Measurements from ENCODE around the gene POLD2.
A peak's percentile ranks its signal among the peaks of the same experiment; 100 is the strongest.
"Not testable (repeated sequence)": the region's sequence is repeated elsewhere in the genome, so short reads cannot be mapped to it uniquely, and the experiment has no call there.

POLD2 gene

DNA sequence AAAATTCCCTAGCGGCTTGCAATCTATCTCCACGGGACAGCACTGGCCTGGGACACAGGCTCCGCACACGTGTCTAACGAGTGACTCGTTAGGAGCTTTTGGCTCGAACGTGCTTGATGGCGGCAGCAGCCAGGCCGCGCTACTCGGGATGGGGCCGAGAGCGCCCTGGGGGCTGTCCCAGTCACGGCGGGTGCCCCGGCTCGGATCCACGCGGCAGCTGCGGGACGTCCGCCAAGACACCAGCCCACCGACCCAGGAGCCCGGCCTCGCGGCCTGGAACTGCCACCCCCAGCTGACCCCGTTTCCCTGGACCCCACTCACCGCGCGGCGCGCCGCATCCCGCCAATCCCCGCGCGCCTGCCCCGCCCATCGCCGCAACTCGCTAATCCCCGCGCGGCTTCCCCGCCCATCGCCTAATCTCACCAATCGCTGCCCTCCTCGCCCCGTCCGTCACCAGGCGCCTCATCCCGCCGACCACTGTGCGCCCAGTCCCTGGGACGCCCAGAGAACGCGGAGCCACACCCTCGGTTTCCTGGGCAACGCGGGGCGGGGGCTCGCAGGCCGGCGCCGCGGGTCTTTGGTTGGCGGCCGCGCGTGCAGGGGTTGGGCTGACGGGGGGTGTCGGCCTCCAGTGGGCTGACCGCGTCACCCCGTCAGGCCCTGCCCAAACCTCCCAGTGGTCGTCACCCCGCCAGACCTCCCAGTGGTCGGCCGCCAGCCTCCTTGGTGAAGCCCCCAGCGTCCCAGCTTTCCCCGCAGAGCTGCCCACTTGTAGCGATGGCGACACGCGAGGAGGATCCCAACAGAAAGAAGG, at the start of gene POLD2:
Gene POLD2 (minus strand): TSS at position 359 of the 814 bp plus-strand sequence. CDS start 1,495 bp downstream, outside the sequence.
- Histone ChIP-seq H3K9me3 (ENCODE audit: low read length) (no peaks in the 10 kb centered on the region), H3K4me1 (ENCODE audit: insufficient read depth, low read length) (peaks cover 9% of the 10 kb centered on the region), H3K36me3 (ENCODE audit: insufficient read depth, low read length) (peaks cover 23% of the 10 kb centered on the region), H3K4me3 (ENCODE audit: low read length) (peak within 1 kb of the TSS; percentile 97), H2AFZ (ENCODE audit: low read depth, low read length) (peak within 1 kb of the TSS; percentile 60), H3K27me3 (ENCODE audit: insufficient read depth, low read length) (peaks cover 4% of the 10 kb centered on the region)

DNA sequence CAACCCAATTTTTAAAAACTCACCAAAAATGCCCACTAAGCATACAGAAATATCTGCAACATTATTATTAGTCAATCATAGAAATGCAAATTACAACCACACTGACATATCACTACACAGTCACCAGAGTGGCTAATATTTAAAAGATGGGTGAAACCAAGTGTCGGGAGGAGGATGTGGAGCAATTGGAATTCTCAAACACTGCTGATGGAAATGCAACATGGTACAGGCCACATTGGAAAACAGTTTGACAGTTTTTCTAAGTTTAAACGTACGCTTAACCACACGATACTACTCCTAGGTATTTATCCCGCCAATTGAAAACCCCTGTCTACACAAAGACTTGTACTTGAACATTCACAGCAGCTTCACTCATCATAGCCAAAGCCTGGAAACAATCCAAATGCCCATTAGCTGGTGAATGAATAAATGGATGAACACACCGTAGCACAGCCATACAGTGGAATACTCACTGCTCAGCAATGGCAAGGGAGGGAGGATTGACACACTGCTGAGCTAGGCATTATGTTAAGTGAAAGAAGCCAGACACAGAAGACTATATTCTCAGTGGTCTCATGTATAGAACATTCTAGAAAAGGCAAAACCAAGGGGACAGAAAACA, 49.6 kb upstream of the POLD2 start:
- H3K4me1 ChIP-seq (ENCODE audit: insufficient read depth, low read length) = peaks cover 2% of the 10 kb centered on the region
- H3K4me3 ChIP-seq (ENCODE audit: low read length) = no peak overlapping the region
- peaks cover 4% of the 10 kb centered on the region for H3K27me3 ChIP-seq (ENCODE audit: insufficient read depth, low read length)
- no peak overlapping the region for H2AFZ ChIP-seq (ENCODE audit: low read depth, low read length)
- H3K9me3 ChIP-seq (ENCODE audit: low read length) = no peaks in the 10 kb centered on the region
- no peaks in the 10 kb centered on the region for H3K36me3 ChIP-seq (ENCODE audit: insufficient read depth, low read length)

DNA sequence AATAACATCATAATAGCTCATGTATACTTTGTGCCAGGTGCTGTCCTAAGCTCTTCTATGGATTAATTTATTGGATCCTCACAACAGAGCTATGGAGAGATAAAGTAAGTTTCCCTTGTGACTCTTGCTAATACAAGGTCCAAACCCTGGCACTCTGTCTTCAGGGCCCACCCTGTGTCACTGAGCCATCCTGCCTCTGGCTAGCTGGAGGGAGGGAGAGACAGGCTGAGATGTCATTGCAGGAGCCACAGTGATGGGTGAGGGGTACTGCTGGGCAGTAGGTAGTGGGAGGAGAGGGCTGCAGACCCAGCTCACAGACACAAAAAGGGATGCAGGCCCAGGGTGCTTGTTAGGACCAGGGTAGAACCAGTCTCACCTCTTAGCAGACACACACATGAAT, 49.0 kb upstream of the POLD2 start:
- no peaks in the 10 kb centered on the region for H3K9me3 ChIP-seq (ENCODE audit: low read length)
- no peaks in the 10 kb centered on the region for H3K36me3 ChIP-seq (ENCODE audit: insufficient read depth, low read length)
- H3K4me3 ChIP-seq (ENCODE audit: low read length) = no peak overlapping the region
- H2AFZ ChIP-seq (ENCODE audit: low read depth, low read length) = no peak overlapping the region
- H3K27me3 ChIP-seq (ENCODE audit: insufficient read depth, low read length) = peaks cover 4% of the 10 kb centered on the region
- H3K4me1 ChIP-seq (ENCODE audit: insufficient read depth, low read length) = no peaks in the 10 kb centered on the region

DNA sequence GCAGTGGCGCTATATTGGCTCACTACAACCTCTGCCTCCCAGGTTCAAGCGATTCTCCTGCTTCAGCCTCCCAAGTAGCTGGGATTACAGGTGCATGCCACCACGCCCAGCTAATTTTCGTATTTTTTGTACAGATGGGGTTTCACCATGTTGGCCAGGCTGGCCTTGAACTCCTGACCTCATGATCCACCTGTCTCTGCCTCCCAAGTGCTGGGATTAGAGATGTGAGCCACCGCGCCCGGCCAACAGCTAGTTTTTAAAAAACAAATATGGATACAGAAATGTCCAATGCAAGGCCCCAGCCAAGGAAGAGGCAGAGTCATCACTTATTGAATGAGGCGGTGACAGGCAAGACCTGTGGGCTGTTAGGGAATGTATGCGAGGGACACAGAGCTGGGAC, 48.6 kb upstream of the POLD2 start:
- not testable (repeated sequence) for H3K27me3 ChIP-seq (ENCODE audit: insufficient read depth, low read length); H3K4me1 ChIP-seq (ENCODE audit: insufficient read depth, low read length); H3K4me3 ChIP-seq (ENCODE audit: low read length); H3K36me3 ChIP-seq (ENCODE audit: insufficient read depth, low read length); H3K9me3 ChIP-seq (ENCODE audit: low read length); H2AFZ ChIP-seq (ENCODE audit: low read depth, low read length)

DNA sequence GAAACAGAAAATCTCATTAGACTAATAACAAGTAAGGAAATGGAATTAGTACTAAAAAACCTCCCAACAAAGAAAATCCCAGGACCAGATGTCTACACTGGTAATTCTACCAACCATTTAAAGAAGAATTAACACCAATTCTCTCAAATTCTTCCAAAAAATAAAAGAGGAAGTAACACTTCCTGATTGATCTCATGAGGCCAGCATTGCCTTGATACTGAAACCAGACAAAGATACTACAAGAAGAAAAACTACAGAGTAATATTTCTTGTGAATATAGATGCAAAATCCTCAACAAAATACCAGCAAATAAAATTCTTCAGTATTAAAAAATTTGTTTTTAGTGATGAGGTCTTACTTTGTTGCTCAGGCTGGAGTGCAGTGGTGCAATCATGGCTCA, 44.6 kb upstream of the POLD2 start:
- no peak overlapping the region for H3K4me3 ChIP-seq (ENCODE audit: low read length)
- peaks cover 3% of the 10 kb centered on the region for H3K27me3 ChIP-seq (ENCODE audit: insufficient read depth, low read length)
- H3K9me3 ChIP-seq (ENCODE audit: low read length) = no peaks in the 10 kb centered on the region
- no peaks in the 10 kb centered on the region for H3K36me3 ChIP-seq (ENCODE audit: insufficient read depth, low read length)
- no peak overlapping the region for H2AFZ ChIP-seq (ENCODE audit: low read depth, low read length)
- peaks cover 3% of the 10 kb centered on the region for H3K4me1 ChIP-seq (ENCODE audit: insufficient read depth, low read length)

DNA sequence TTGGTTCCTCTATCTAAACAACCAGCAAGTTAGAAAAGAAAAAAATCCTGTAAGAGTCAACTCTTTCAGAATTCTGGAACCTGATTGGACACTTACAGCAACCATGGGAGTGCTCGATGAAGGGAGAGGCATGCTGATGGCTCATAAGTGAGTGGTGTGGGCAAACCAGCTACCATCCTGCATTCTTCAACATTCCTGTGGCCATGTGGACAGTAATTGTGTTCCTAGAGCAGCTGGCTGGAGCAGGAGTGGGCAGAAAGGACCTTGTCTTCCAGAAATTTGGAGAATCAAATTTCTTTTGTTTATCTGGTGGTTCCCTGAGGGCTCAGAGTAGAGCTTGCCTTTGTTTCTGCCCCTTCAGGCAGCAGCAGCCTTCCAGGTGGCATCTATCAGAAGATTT, 40.2 kb upstream of the POLD2 start:
- Histone ChIP-seq H3K27me3 (ENCODE audit: insufficient read depth, low read length) (peaks cover 3% of the 10 kb centered on the region), H2AFZ (ENCODE audit: low read depth, low read length) (no peak overlapping the region), H3K4me1 (ENCODE audit: insufficient read depth, low read length) (peaks cover 3% of the 10 kb centered on the region), H3K36me3 (ENCODE audit: insufficient read depth, low read length) (no peaks in the 10 kb centered on the region), H3K9me3 (ENCODE audit: low read length) (no peaks in the 10 kb centered on the region), H3K4me3 (ENCODE audit: low read length) (no peak overlapping the region)

DNA sequence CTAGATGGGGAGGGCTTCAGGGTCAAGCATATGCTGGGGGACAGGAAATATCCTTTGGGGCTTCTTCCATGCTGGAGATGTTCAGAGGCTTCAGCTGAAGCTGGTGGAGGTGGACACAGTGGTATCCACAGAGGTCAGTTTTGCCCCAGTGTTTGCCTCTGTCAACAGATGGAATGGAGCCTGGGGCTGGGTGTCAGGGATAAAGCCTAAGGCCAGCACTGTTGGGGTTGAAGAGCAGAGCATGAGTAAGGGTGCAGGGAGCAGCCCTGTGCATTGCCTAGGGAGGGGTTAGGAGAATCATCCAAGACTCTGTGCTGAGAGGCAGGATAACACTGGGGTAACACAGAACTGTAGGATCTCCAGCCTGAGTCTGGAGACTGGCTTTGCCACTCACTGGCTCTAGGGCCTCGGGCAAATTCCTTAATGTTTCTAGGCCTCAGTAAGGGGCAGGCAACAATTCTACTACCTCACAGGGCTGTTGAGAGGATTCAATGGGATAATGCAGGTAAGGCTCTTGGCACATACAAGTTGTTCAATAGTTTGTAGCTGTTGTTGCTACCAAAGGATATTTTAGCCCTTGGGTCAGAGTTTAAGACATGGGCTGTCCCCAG, 39.5 kb upstream of the POLD2 start:
- H3K36me3 ChIP-seq (ENCODE audit: insufficient read depth, low read length) = no peaks in the 10 kb centered on the region
- H3K4me3 ChIP-seq (ENCODE audit: low read length) = no peak overlapping the region
- no peak overlapping the region for H2AFZ ChIP-seq (ENCODE audit: low read depth, low read length)
- H3K27me3 ChIP-seq (ENCODE audit: insufficient read depth, low read length) = peaks cover 8% of the 10 kb centered on the region
- no peaks in the 10 kb centered on the region for H3K9me3 ChIP-seq (ENCODE audit: low read length)
- peaks cover 3% of the 10 kb centered on the region for H3K4me1 ChIP-seq (ENCODE audit: insufficient read depth, low read length)

DNA sequence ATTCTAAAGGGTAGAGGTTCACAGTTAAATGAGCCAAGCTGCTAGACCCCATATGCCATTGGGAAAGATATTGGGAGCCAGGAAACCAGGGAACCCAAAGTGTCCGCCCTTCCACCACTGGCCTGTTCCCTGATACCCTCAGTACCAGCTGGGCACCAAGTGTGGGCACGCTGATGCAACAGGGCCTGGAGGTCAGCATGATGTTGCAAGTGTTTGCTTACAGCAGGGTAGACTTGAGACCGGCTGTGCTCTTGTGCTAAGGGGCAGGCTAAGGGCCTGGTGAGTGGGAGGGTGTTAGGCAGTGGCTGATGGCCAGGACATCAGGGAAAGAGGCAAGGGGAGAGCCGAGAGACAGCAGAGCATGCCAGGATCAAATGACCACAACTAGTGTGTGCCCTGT, 38.8 kb upstream of the POLD2 start:
- H3K4me3 ChIP-seq (ENCODE audit: low read length) = no peak overlapping the region
- H3K9me3 ChIP-seq (ENCODE audit: low read length) = no peaks in the 10 kb centered on the region
- no peak overlapping the region for H2AFZ ChIP-seq (ENCODE audit: low read depth, low read length)

DNA sequence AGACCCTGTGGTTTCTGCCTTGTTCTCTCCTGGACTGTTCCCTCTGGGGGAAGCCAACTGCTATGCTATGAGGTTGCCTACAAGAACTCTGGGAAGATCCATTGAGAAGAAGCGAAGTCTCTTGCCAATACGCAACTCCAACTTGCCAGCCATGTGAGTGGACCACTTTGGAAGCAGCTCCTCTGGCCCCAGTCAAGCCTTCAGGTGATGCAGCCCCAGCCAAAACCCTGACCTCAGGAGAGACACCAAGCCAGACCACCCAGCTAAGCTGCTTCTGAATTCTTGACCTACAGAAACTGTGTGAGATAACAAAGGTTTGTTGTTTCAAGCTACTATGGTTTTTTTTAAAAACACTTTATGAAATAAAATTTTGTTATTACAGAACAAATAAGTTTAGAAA, 38.0 kb upstream of the POLD2 start:
- no peak overlapping the region for H3K4me3 ChIP-seq (ENCODE audit: low read length)
- H3K36me3 ChIP-seq (ENCODE audit: insufficient read depth, low read length) = no peaks in the 10 kb centered on the region
- H3K9me3 ChIP-seq (ENCODE audit: low read length) = no peaks in the 10 kb centered on the region
- H3K4me1 ChIP-seq (ENCODE audit: insufficient read depth, low read length) = peaks cover 3% of the 10 kb centered on the region
- peaks cover 23% of the 10 kb centered on the region for H3K27me3 ChIP-seq (ENCODE audit: insufficient read depth, low read length)
- H2AFZ ChIP-seq (ENCODE audit: low read depth, low read length) = no peak overlapping the region

More for the DNA sequence above, 38.8 kb upstream of the POLD2 start:
- no peaks in the 10 kb centered on the region for H3K36me3 ChIP-seq (ENCODE audit: insufficient read depth, low read length)
- peaks cover 3% of the 10 kb centered on the region for H3K4me1 ChIP-seq (ENCODE audit: insufficient read depth, low read length)
- H3K27me3 ChIP-seq (ENCODE audit: insufficient read depth, low read length) = peaks cover 15% of the 10 kb centered on the region

DNA sequence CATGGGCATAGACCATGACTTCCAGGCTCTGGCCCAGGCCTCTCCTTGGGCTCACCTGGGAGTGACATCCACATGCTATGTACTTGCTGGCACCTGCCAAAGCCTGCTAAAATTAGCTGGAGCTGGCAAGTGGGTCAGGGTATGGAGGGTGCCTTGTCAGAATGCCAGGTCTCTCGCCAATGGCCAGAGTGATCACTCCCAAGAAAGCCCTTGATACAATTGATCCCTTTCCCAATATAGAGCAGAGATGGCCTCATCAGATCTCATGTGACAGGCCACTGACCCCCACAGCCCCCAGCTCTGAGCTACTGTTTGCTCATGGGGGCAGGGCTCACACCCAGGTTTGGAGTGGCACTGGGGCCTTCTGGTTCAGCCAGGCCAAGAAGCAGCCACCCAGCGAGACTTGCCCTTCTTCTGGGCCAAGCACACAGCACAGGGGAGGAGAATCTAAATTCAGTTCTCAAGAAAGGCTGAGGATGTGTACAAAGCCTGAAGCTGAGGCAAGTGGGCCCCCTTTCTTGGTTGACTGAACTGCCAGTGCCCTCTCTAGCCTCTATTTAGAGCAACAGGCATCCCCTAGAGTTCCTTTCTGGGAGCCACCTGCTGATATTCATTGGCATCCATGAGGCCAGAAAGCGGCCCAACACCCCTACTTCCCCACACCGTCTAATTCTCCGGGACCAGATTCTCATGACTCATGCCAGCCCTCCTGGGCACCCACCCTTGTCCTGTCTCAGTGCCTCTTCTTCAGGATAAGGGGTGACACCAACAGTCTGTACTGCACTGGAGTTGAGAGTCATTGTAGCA, 36.7 kb upstream of the POLD2 start:
- Histone ChIP-seq H3K36me3 (ENCODE audit: insufficient read depth, low read length) (no peaks in the 10 kb centered on the region), H2AFZ (ENCODE audit: low read depth, low read length) (no peak overlapping the region), H3K27me3 (ENCODE audit: insufficient read depth, low read length) (peaks cover 32% of the 10 kb centered on the region), H3K9me3 (ENCODE audit: low read length) (no peaks in the 10 kb centered on the region), H3K4me1 (ENCODE audit: insufficient read depth, low read length) (peaks cover 3% of the 10 kb centered on the region), H3K4me3 (ENCODE audit: low read length) (no peak overlapping the region)

DNA sequence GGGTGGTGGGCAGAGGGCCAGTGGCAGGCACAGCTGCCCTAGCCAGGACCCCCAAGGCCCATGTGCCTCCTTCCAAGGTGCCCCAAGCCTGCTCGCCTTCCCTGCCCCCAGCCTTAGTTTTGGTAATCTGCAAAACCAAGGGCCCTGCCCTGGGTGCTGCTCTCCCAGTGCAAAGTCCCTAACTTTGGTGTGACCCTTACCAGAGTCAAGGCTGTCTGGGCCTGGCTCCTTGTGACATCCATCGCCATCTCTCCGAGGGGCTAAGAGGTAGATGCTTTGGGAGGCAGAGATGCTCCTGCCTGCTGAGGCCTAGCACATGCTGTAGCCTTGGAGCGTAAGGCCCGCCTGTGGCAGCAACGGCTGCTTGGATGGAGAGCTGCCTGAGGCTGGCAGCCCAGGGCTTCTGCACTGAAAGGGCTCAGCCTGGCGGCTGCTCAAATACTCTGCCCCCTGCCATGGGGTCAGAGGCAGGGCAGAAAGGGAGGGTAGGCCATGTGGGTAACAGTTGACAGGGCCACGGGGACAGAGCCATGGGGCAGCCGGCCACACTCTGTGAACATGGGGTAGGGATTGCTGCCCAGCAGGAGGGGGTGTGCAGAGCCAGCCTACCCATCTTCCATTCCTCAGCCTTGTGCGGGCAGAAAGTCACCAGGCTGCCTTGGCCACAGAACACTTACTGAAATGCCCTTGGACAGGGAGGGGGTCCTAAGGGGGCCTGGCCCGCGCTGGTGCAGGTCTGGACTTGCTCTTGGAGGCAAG, 35.7 kb upstream of the POLD2 start:
- H3K27me3 ChIP-seq (ENCODE audit: insufficient read depth, low read length) = peaks cover 41% of the 10 kb centered on the region

DNA sequence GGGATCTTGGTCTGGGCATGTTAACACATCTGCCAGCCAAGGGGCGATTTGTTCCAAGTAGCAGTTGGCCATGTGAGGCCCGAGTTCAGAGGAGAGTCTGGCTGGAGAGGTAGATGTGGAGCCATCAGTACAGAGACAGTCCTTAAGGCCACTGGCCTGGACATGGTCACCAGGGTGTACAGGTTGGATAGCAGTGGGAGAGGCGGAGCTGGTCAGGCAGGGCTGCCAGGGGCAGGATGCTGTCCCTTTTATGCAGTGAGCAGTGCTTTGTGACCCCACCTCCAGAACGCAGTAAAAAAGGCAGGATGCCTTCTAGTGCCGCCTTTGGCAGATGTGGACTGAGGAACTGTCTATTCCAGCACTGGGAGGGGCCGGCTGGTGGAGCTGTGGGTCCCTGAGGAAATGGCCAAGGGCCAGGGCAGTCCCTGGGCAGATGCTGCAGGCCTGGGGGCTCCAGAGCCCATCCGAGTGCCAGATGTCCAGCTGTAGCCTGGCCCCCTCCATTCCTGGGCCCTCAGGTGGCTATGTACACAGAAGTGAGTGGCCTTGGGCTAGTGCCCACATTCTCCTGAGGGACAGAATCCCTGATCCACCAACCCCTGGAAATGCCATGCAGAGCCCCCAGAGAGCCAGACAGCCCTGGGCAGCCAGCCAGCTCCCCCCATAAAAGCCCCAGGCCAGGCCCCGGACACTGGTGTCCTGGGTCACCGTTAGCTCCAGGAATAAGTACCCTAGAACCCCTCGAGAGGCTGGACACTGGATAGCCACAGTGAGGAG, 34.9 kb upstream of the POLD2 start:
- Histone ChIP-seq H2AFZ (ENCODE audit: low read depth, low read length) (no peak overlapping the region), H3K4me1 (ENCODE audit: insufficient read depth, low read length) (no peaks in the 10 kb centered on the region), H3K4me3 (ENCODE audit: low read length) (no peak overlapping the region), H3K36me3 (ENCODE audit: insufficient read depth, low read length) (no peaks in the 10 kb centered on the region), H3K27me3 (ENCODE audit: insufficient read depth, low read length) (peaks cover 45% of the 10 kb centered on the region), H3K9me3 (ENCODE audit: low read length) (no peaks in the 10 kb centered on the region)

More for the DNA sequence above, 35.7 kb upstream of the POLD2 start:
- Histone ChIP-seq H2AFZ (ENCODE audit: low read depth, low read length) (no peak overlapping the region), H3K36me3 (ENCODE audit: insufficient read depth, low read length) (no peaks in the 10 kb centered on the region), H3K9me3 (ENCODE audit: low read length) (no peaks in the 10 kb centered on the region), H3K4me3 (ENCODE audit: low read length) (no peak overlapping the region), H3K4me1 (ENCODE audit: insufficient read depth, low read length) (peaks cover 3% of the 10 kb centered on the region)

Measured in neuron (in vitro differentiated cells).